GM21717 (cell line): Measurements from ENCODE around the gene TRPM2.

ENCODE experiments used
- ATAC-seq: cut with Tn5 transposase; IDR thresholded peaks from one replicate; pipeline ENCODE4 v1.9.1; 2021; ENCODE audit warnings: mild to moderate bottlenecking, moderate library complexity; ENCODE audit not compliant: unreplicated experiment

The TRPM2 gene

GRCh38 chr21:44370786-44371410 is 17.5 kb downstream of the TRPM2 start:
- ATAC-seq: no peak

DNA sequence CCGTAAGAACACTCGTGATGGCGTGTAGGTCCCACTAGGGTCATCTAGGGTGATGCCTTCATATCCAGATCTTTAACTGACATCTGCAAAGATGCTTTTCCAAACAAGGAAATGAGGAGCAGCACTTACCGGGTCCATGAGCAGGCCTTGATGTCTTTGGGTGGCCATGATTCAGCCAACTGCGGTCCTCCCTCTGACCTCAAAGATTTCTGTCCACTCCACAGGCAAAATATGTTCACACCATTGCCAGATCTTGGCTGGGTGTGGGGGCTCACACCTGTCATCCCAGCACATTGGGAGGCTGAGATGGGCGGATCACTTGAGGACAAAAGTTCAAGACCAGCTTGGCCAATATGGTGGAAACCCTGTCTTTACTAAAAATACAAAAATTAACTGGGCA is 18.2 kb downstream of the TRPM2 start:
- ATAC-seq: no peak

DNA sequence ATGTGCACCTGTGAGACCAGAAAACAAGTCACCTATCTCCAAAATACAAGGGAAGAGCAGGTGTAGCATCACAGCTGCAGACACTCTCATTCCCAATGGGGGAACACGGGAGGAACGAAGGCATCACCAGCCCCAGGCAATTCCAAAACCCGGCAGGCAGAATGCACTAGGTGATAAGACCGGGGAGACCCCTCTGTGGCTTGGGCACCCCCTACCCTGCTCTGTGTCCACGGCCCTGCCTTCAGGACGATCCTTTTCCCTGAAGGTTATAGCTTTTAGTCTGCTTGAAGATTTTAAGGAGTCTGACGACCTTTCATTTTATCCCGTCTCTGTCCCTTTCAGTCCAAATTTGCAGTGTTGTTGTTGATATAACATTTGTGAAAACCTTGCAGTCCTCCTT is 19.2 kb downstream of the TRPM2 start:
- ATAC-seq: no peak

DNA sequence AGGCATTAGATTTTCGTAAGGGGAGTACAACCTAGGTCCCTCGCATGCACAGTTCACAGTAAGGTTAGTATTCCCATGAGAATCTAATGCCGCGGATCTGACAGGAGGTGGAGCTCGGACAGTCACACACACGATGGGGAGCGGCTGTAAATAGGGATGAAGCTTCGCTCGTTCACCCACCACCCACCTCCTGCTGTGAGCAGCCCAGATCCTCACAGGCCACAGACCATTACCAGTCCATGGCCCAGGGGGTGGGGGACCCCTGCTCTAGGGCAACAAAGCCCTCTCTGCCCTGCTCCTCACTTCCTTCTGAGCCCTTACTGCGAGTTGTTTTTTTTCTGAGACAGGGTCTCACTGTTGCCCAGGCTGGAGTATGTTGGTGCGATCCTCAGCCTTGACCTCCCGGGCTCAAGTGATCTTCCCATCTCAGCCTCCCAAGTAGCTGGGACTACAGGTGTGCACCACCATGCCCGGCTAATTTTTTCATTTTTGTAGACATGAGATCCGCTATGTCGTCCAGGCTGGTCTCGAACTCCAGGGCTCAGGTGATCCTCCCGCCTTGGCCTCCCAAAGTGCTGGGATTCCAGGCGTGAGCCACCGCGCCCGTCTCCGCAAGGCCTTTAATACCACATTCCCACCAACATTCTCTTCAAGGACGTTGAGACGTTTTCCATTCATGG is 21.3 kb downstream of the TRPM2 start:
- no peak for ATAC-seq

DNA sequence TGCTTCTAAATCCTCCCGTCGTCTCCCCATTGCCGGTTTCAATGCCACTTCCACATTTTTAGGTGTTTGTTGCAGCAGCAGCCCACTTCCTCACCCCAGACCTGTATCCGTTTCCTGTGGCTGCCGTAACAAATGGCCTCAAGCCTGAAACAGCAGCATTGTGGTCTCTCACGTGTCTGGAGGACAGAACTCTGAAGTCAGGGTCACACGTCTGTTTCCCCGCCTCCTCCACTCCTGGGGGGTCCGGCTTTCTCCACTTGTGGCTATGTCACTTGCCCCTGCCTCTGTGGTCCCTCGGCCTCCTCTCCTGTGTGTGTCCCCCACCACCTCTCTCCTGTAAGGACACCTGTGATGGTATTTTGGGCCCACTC is 21.8 kb downstream of the TRPM2 start:
- no peak for ATAC-seq

- ATAC-seq: no peak
Measured at GRCh38 chr21:44375761-44376241, 22.4 kb downstream of the TRPM2 start.

DNA sequence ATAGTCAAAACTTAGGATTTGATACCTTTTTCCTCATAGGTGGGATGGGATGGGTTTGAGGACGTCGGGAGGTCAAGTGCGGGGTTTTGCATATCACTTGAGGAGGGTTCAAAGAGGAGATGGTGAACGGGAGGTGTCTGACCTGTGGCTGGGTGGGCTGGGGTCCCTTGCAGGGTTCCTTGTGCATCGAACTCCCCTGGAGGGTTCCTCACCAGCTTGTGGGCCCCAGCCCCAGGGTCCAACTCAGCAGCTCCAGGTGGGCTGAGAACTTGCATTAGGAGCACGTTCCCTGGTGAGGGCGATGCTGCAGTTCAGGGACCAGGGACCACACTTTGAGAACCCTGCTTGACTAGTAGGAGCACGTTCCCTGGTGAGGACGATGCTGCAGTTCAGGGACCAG is 23.2 kb downstream of the TRPM2 start:
- ATAC-seq: no peak

- no peak for ATAC-seq
Measured at GRCh38 chr21:44377201-44377921, 23.9 kb downstream of the TRPM2 start.

DNA sequence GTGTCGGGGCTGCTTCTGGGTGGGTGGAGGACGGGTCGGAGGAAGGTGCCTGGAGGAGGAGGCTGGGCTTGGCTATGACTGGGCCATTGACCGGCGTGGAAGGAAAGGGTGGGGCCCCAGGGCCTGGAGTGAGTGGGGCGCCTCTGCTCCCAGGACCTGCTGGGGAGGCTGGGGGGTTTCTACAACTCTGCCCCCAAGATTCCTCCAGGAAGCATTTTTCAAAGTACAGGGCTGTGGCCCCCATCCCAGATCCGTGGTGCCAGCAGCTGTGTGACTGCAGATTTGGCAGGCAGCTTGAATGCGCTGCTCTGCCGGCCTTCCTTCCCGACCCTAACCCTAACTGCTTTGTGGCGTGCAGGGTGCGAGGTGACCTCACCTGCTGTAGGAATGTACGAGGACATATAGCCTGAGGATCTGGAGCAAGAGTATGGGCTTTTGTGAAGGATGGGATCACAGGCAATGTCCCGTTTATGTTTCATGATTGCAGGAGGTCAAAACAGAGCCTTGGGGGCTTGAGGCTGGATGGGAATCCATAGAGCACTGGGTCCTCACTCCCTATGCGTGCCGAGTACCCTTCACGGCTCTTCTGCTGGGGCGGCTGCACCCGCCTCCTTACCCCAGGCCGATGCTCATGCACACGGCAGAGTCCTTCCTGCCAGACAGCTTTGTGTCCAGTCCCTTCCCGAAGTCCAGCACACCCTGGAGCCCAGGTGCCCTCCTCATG is 24.7 kb downstream of the TRPM2 start:
- ATAC-seq: no peak

DNA sequence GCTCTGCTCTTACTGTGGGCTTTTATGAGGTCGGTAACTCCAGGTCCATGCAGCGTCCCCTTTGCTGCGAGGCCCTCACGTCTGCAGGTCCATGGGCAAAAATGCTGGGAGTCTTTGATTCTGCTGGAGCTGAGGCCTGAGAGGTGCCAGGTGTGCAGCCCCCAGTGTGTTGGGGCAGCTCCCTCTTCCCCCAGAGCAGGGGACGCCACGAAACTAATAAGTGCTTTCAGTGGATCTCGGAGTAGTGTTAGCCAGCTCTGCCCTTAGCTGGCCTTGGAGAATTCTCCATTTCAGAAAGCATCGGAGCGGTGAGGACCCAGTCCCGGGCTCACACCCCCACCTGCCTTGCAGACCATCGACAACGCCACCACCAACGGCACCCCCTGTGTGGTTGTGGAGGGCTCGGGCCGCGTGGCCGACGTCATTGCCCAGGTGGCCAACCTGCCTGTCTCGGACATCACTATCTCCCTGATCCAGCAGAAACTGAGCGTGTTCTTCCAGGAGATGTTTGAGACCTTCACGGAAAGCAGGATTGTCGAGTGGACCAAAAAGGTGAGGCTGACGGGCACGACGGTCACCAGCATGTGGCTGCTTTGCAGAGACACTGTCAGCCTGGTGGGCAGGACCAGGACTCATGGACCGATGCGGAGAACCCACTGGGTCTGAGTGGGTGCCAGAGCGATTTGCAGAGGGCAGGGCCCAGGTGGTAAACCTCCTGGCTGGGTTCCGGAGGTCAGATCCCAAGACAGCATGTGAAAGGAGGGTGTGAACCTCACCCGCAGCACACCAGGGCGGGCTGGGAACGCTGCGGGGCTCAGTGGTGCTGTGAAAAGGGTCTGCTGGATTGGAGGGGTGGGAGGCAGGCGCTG is 25.5 kb downstream of the TRPM2 start:
- no peak for ATAC-seq

DNA sequence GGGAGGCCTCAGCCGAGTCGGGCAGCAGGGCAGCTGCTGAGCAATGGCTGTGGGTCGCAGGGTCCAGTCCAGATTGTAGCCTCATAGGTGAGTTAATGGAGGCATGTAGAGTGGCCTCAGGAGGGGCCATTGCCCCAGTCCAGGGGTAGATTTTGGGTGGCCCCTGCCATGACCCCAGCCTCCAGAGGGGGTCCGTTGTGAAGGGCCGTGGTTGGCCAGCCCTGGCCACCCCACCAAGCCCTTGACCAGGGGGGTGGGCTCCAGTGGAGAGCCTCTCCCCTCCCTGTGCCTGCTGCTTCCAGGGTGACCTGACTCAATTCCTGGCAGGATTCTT is 26.1 kb downstream of the TRPM2 start:
- no peak for ATAC-seq

DNA sequence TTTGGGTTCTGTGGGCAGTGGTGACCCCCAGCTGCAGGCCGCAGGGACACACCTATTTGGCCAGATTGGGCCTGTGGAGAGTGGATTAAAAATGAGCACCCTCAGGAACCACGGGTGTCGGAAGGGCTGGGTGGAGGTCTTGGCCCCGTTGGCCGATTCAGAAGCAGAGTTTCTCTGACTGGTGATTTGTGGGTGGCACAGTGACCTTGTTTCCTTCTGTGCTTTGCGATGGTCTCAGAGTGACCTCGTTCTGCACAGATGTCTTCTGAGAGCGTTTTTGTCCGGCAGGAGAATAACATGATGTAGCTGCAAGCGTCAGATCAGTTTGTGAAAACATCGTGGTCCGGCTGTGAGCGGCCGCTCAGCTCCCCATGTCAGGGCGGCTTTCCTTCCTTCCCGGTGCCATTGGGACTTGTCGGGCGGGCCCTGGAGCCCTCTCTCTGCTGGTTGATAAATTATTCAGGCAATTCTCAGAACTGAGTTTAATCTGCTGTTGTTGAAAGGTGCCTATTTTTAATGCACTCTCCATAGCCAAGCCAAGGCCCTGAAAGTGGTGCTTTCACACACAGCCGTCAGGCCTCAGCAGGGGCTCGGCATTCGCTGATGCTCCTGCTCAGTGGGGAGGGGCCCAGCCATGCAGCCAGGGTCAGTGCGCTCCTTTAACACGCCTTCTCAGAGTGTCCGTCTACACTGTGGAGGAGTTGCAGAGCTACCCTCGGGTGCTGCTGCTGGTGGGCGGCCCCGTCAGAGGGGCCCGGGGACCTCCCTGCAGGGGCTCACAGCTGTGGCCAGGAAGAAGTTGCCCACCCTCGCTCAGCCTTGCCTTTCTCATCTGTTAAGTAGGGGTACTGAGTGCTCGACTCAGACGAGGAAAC is 26.8 kb downstream of the TRPM2 start:
- ATAC-seq: no peak

GRCh38 chr21:44380876-44381275 is 27.5 kb downstream of the TRPM2 start:
- no peak for ATAC-seq

- no peak for ATAC-seq
Measured at GRCh38 chr21:44381874-44382273, 28.5 kb downstream of the TRPM2 start.

DNA sequence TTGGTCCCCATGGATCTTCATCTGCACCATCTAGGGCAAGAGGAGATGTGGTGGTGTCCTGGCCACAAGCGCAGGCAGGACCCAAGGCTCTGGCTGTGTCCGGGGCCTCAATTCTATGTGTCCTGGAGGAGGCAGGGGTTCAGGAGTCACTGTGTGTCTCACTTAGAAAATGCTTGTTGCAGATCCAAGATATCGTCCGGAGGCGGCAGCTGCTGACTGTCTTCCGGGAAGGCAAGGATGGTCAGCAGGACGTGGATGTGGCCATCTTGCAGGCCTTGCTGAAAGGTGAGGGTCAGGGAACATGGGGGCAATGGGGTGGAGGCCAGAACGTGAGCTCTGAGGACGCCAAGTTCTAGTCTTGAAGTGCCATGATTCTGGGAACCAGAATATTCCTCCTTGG is 29.1 kb downstream of the TRPM2 start:
- no peak for ATAC-seq

- ATAC-seq: no peak
Measured at GRCh38 chr21:44383216-44383615, 29.8 kb downstream of the TRPM2 start.

- no peak for ATAC-seq
Measured at GRCh38 chr21:44384968-44385367, 31.5 kb downstream of the TRPM2 start.

DNA sequence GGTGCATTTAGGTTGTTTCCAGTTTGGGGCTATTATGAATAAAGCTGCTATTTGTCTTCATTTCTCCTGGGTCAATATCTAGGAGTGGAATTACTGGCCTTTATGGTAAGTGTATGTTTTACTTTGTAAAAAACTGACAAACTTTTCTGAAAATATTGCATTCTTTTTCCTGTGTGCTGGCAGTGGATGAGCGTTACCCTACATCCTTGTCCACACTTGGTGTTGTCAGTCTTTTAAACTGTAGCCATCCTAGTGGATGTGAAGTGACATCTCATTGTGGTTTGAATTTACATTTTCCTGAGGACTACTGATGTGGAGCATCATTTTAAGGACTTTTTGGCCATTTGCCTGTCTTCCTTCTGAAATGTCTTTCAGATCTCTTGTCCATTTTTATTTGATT is 35.9 kb downstream of the TRPM2 start:
- no peak for ATAC-seq

DNA sequence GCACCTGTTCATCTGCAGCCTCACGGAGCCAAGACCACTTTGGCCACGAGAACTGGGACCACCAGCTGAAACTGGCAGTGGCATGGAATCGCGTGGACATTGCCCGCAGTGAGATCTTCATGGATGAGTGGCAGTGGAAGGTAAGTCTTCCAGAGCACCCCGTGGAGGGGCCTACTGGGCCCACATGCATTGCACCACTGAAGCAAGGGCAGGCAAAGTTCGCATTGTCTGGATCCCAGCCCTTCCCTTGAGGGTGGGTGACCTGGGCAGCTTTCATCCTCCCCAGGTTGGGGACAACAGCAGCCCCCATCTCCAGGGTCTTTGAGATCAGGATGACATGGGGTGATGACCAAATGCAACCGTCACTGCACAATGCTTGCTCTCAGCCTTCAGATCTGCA is 37.5 kb downstream of the TRPM2 start:
- no peak for ATAC-seq
